Keratinocyte (primary cell): ENCODE measurements around the gene ROPN1L. TPM values are rescaled to one million over a fixed set of nuclear protein-coding genes. Genes with fewer than 3 reads are reported as not detected.

Experiments used
- DNase-seq: peaks from one replicate; pipeline ENCODE4 v3.0.0-alpha.2; 2011; ENCODE audit warnings: low read depth, missing footprints, low spot score
- FAIRE-seq: peaks from 2 replicates; lab custom pipeline; 2011; peaks lifted over from hg19 to GRCh38; lab: Jason Lieb, UNC
- H2AFZ ChIP-seq: 2 replicates; pipeline ENCODE4 v1.6.0; 2012; ENCODE audit warnings: low read length, control low read depth, inconsistent platforms; ENCODE audit not compliant: control insufficient read depth
- H3K27ac ChIP-seq: 2 replicates; pipeline ENCODE4 v1.5.1; 2011; ENCODE audit warnings: low read length; ENCODE audit not compliant: control insufficient read depth, insufficient read depth
- H3K27me3 ChIP-seq: 3 replicates; pipeline ENCODE4 v1.6.0; 2011; ENCODE audit warnings: low read length; ENCODE audit not compliant: control insufficient read depth, insufficient read depth; ENCODE audit errors: extremely low read depth
- H3K36me3 ChIP-seq, 2 experiments: 2 replicates in 1 of 2; 3 replicates in 1 of 2; pipeline ENCODE4 v1.5.1; 2011; ENCODE audit warnings: low read length in 2 of 2, mild to moderate bottlenecking in 1 of 2; ENCODE audit not compliant: control insufficient read depth in 2 of 2, insufficient read depth in 2 of 2; ENCODE audit errors: extremely low read depth in 1 of 2
- H3K4me1 ChIP-seq: 3 replicates; pipeline ENCODE4 v1.5.1; 2011; ENCODE audit warnings: low read length; ENCODE audit not compliant: control insufficient read depth, insufficient read depth; ENCODE audit errors: extremely low read depth
- H3K4me2 ChIP-seq: 3 replicates; pipeline ENCODE4 v1.6.0; 2011; ENCODE audit warnings: low read depth, low read length; ENCODE audit not compliant: control insufficient read depth, insufficient read depth; ENCODE audit errors: extremely low read depth
- H3K4me3 ChIP-seq, 3 experiments: fragments of 200-600 bp in 1 of 3; sonication (generic) in 1 of 3; 2 replicates in 2 of 3; 3 replicates in 1 of 3; pipeline ENCODE4 v1.5.1; 2011 to 2016; ENCODE audit warnings: low read length in 3 of 3, mild to moderate bottlenecking in 3 of 3, control low read depth in 2 of 3, inconsistent platforms in 1 of 3, low read depth in 1 of 3, mixed read lengths in 1 of 3, mixed run types in 1 of 3, moderate library complexity in 1 of 3; ENCODE audit not compliant: control insufficient read depth in 2 of 3, insufficient read depth in 2 of 3; ENCODE audit errors: extremely low read depth in 1 of 3
- H3K79me2 ChIP-seq: 2 replicates; pipeline ENCODE4 v1.6.0; 2012; ENCODE audit warnings: low read length; ENCODE audit not compliant: control insufficient read depth, insufficient read depth
- H3K9ac ChIP-seq: 3 replicates; pipeline ENCODE4 v1.6.0; 2011; ENCODE audit warnings: low read length; ENCODE audit not compliant: control insufficient read depth, insufficient read depth; ENCODE audit errors: extremely low read depth
- H3K9me1 ChIP-seq: 3 replicates; pipeline ENCODE4 v1.6.0; 2011; ENCODE audit warnings: low read length; ENCODE audit not compliant: control insufficient read depth, insufficient read depth; ENCODE audit errors: extremely low read depth
- H3K9me3 ChIP-seq: 2 replicates; pipeline ENCODE4 v1.5.1; 2012; ENCODE audit warnings: low read depth, low read length; ENCODE audit not compliant: control insufficient read depth
- H4K20me1 ChIP-seq: 3 replicates; pipeline ENCODE4 v1.6.0; 2011; ENCODE audit warnings: low read length; ENCODE audit not compliant: control insufficient read depth, insufficient read depth; ENCODE audit errors: extremely low read depth
- EZH2 ChIP-seq: IDR thresholded peaks from one replicate; pipeline ENCODE4 v1.6.1; 2012; ENCODE audit warnings: inconsistent platforms, mild to moderate bottlenecking, low read length, moderate library complexity
- dilution Hi-C: fragments of 300-500 bp; cut with MboI; formaldehyde crosslinking; loops from one replicate; pipeline ENCODE4 v1.7.0; 2020; ENCODE audit warnings: low sequenced_read_pairs; ENCODE audit not compliant: extremely low pct_ligation_motif_present
- polyA plus RNA-seq, 5 experiments: library from polyadenylated mRNA; depleted of rRNA in 3 of 5; stranded (reverse) in 3 of 5; stranded (forward) in 1 of 5; unstranded in 1 of 5; fragments of >200 nt; gene quantifications; 1 replicate in 1 of 5; 2 replicates in 3 of 5; 3 replicates in 1 of 5; pipeline versions ENCODE4 v1.2.1 to v1.2.3, GENCODE V29; 2011 to 2012; ENCODE audit warnings: missing spikeins in 2 of 5, low read depth in 1 of 5, low replicate concordance in 1 of 5
- TF ChIP-seq, protein P1 (sequence below), 3 experiments: IDR thresholded peaks in 1 of 3; conservative IDR thresholded peaks in 1 of 3; optimal IDR thresholded peaks in 1 of 3; 2 replicates in 2 of 3; 3 replicates in 1 of 3; pipeline versions ENCODE3 to v1.5.1; 2011; ENCODE audit warnings: low read length in 3 of 3, mild to moderate bottlenecking in 3 of 3, moderate library complexity in 2 of 3, control low read depth in 1 of 3, inconsistent platforms in 1 of 3; ENCODE audit not compliant: insufficient read depth in 2 of 3; ENCODE audit errors: extremely low read depth in 1 of 3

Gene ROPN1L
- polyA plus RNA-seq, 1 donor (not counting 4 experiments of a cell fraction or from before 2014, with no cell fraction given) = not detected

DNA sequence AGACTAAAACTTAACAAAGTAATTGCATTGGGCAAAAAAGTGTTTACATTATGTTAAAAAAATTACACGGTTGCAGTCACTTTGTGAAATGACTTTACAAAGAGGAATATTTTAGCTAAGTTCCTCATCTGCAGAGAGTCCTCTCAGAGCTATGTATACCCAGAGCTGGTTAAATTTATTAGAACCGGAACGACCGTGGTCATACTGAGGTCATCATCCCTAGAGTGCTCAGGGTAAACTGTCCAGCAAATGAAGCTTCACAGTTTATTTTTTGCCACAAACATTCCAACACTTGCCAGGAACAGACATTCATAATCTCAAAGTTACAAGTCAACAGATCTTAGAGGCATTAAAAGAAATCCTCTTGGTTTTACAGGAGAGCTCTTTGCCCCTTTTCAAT, 897 bp downstream of the ROPN1L start:
- H3K4me2 ChIP-seq = peak overlapping the region; percentile 99
- dilution Hi-C loops = no loop called here

DNA sequence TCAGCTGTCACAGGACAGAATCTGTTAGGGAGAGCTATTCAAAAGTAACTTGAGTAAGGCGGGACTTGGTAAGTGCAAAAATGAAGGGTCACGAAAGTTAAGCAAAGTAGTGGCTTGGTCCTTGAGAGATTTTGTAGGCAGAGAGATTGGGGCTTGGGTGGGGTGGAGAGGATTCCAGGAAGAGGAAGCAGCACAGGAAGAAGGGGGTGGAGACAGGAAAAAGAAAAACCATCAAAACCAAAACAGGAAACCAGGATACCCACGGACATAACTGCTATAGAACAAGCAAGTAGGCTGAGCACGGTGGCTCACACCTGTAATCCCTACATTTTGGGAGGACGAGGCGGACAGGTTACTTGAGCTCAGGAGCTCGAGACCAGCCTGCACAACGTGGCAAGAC, 3.7 kb downstream of the ROPN1L start:
- TF ChIP-seq, protein P1, sequence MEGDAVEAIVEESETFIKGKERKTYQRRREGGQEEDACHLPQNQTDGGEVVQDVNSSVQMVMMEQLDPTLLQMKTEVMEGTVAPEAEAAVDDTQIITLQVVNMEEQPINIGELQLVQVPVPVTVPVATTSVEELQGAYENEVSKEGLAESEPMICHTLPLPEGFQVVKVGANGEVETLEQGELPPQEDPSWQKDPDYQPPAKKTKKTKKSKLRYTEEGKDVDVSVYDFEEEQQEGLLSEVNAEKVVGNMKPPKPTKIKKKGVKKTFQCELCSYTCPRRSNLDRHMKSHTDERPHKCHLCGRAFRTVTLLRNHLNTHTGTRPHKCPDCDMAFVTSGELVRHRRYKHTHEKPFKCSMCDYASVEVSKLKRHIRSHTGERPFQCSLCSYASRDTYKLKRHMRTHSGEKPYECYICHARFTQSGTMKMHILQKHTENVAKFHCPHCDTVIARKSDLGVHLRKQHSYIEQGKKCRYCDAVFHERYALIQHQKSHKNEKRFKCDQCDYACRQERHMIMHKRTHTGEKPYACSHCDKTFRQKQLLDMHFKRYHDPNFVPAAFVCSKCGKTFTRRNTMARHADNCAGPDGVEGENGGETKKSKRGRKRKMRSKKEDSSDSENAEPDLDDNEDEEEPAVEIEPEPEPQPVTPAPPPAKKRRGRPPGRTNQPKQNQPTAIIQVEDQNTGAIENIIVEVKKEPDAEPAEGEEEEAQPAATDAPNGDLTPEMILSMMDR (optimal IDR thresholded peaks at IDR 0.05 in 1 of 3, IDR thresholded peaks at IDR 0.05 in 1 of 3, conservative IDR thresholded peaks at IDR 0.05 in 1 of 3; ENCODE audit: extremely low read depth in 1 of 3, insufficient read depth in 2 of 3, low read length in 3 of 3) = no peak
- no peak for TF ChIP-seq EZH2
- Histone ChIP-seq H3K27me3 (peaks cover 6% of the 10 kb centered on the region), H3K9ac (no peak overlapping the region), H2AFZ (no peak overlapping the region), H3K4me1 (peaks cover 14% of the 10 kb centered on the region), H3K4me3 (no peak overlapping the region), H3K79me2 (no peaks in the 10 kb centered on the region), H3K36me3 (no peaks in the 10 kb centered on the region), H3K9me1 (no peaks in the 10 kb centered on the region), H3K4me2 (no peak overlapping the region), H3K9me3 (no peaks in the 10 kb centered on the region), H4K20me1 (no peaks in the 10 kb centered on the region), H3K27ac (no peak overlapping the region)
- DNase-seq (no peak), FAIRE-seq (no peak)
- dilution Hi-C loops = no loop called here

More for the DNA sequence above, 897 bp downstream of the ROPN1L start:
- no peaks in the 10 kb centered on the region for H3K9me3 ChIP-seq
- H3K27ac ChIP-seq = no peak overlapping the region
- H4K20me1 ChIP-seq = no peaks in the 10 kb centered on the region
- no peak overlapping the region for H3K9ac ChIP-seq
- H3K9me1 ChIP-seq = no peaks in the 10 kb centered on the region
- H3K36me3 ChIP-seq = peaks cover 0 to 6% of the 10 kb centered on the region in 2 experiments
- H3K27me3 ChIP-seq = peaks cover 6% of the 10 kb centered on the region
- no peak overlapping the region for H2AFZ ChIP-seq
- H3K4me3 ChIP-seq = peak overlapping the region in 2 of 3 experiments; percentile 81 to 84
- FAIRE-seq (no peak), DNase-seq (no peak)
- no peaks in the 10 kb centered on the region for H3K79me2 ChIP-seq
- H3K4me1 ChIP-seq = peaks cover 14% of the 10 kb centered on the region
- TF ChIP-seq, protein P1 (optimal IDR thresholded peaks at IDR 0.05 in 1 of 3, IDR thresholded peaks at IDR 0.05 in 1 of 3, conservative IDR thresholded peaks at IDR 0.05 in 1 of 3; ENCODE audit: extremely low read depth in 1 of 3, insufficient read depth in 2 of 3, low read length in 3 of 3) = no peak
- TF ChIP-seq EZH2 = no peak
